HL-60 (cell line): ENCODE measurements around the gene YWHAQ.

Source experiments
- DNase-seq, 2 experiments: peaks; one replicate each; pipeline ENCODE4 v3.0.0-alpha.2; 2010 to 2020; ENCODE audit warnings: low read depth in 1 of 2, low spot score in 1 of 2
- H3K27ac ChIP-seq: fragments of 250-450 bp; sonication (Bioruptor Pico); replicated peaks from 2 replicates; pipeline ENCODE4 v1.5.1; 2020; ENCODE audit warnings: mild to moderate bottlenecking, moderate library complexity
- H3K27me3 ChIP-seq: fragments of 250-450 bp; sonication (Bioruptor Pico); 2 replicates; pipeline ENCODE4 v1.5.1; 2021; ENCODE audit warnings: mild to moderate bottlenecking, moderate library complexity; ENCODE audit not compliant: insufficient read depth, poor library complexity, severe bottlenecking
- H3K4me3 ChIP-seq: replicated peaks from 2 replicates; pipeline ENCODE4 v1.5.1; 2011; ENCODE audit warnings: mild to moderate bottlenecking, control low read depth, low read length; ENCODE audit not compliant: insufficient read depth
- CTCF ChIP-seq: IDR thresholded peaks from one replicate; pipeline ENCODE4 v1.5.1; 2011; ENCODE audit warnings: low read length, control low read depth, inconsistent platforms; ENCODE audit not compliant: insufficient read depth
- GABPA ChIP-seq: IDR thresholded peaks from 2 replicates; pipeline ENCODE4 v1.6.1; 2012; ENCODE audit warnings: low read depth
- POLR2AphosphoS5 ChIP-seq: IDR thresholded peaks from 2 replicates; pipeline ENCODE4 v1.6.1; 2012; ENCODE audit warnings: low read depth
- REST ChIP-seq: IDR thresholded peaks from 2 replicates; pipeline ENCODE4 v1.6.1; 2012; ENCODE audit warnings: low read depth; ENCODE audit not compliant: insufficient replicate concordance
- SPI1 ChIP-seq: IDR thresholded peaks from 2 replicates; pipeline ENCODE4 v1.6.1; 2012; ENCODE audit warnings: low read depth, mild to moderate bottlenecking, borderline replicate concordance

YWHAQ gene

GRCh38 chr2:9675415-9676351, 44.9 kb upstream of the YWHAQ start:
- TF ChIP-seq CTCF = no peak
- TF ChIP-seq POLR2AphosphoS5 = no peak
- TF ChIP-seq REST = no peak
- no peak for TF ChIP-seq GABPA
- TF ChIP-seq SPI1 = no peak
- Histone ChIP-seq H3K27me3 (no peaks in the 10 kb centered on the region), H3K4me3 (no peak overlapping the region), H3K27ac (no peak overlapping the region)
- DNase-seq = no peak

GRCh38 chr2:9674891-9675414, 44.2 kb upstream of the YWHAQ start:
- DNase-seq = no peak
- Histone ChIP-seq H3K27ac (no peak overlapping the region), H3K27me3 (no peaks in the 10 kb centered on the region), H3K4me3 (no peak overlapping the region)
- TF ChIP-seq POLR2AphosphoS5 (no peak), CTCF (no peak), REST (no peak), GABPA (no peak), SPI1 (no peak)

GRCh38 chr2:9673914-9674481, 43.2 kb upstream of the YWHAQ start:
- Histone ChIP-seq H3K27me3 (no peaks in the 10 kb centered on the region), H3K4me3 (no peak overlapping the region), H3K27ac (no peak overlapping the region)
- DNase-seq = no peak
- TF ChIP-seq REST (no peak), SPI1 (no peak), GABPA (no peak), CTCF (no peak), POLR2AphosphoS5 (no peak)
